ENCODE measurements around the gene DLX2. TPM values are rescaled to one million over a fixed set of nuclear protein-coding genes. Genes with fewer than 3 reads are reported as not detected.

DLX2 gene
- total RNA-seq (2022; extraction: Qiagen RNA extraction), result 0.33 to 0.97 TPM (median 0.52 TPM) in 5 replicates

DNA sequence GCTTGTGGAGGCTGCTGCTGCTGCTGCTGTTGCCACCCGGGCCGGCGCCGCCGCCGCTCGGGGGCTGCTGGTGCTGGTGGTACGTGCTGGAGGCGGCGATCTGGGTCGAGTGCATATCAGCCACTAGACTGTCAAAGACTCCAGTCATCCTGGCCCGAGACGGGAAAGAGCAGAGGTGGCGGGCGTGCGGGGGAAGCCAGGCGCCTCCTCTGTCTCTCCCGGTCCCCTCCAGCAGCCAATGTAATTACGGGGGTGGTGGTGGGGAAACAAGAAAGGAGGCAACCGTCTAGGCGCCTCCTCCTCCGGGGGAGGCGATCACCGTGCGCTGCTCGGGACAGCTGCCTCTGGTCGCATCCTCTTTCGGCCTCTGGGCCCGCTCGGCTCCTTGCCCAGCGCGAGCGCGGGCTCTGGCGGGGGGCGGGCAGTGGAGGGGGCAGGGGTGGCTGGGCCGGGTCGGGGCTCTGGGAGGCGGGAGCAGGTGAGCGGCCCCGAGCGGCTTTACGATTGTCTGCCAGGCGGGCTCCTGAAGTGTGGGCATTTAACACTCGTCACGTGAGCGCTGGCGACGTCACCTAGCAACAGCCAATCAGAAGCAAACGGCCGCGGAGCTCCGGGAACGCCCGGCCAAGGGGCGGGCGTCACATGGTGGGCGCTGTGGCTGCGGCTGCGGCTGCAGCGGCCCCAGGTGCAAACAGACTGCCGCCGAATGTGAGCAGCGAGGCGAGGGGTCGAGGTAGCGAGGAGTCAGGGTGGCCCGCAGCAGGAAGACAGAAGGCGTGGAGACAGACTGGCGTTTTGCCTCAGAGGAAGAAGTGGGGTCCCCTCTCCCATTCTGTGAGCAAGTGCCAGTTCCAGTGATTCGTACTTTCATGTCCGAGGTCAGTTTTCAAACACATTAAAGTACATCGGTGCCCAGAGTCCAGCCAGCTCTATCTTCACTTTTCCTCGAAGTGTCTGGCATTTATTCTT is at the start of gene DLX2:
Gene DLX2, minus strand, starts transcription at position 510 of the 969 bp plus-strand sequence. Its CDS starts 362 bp downstream, at position 148.

DNA sequence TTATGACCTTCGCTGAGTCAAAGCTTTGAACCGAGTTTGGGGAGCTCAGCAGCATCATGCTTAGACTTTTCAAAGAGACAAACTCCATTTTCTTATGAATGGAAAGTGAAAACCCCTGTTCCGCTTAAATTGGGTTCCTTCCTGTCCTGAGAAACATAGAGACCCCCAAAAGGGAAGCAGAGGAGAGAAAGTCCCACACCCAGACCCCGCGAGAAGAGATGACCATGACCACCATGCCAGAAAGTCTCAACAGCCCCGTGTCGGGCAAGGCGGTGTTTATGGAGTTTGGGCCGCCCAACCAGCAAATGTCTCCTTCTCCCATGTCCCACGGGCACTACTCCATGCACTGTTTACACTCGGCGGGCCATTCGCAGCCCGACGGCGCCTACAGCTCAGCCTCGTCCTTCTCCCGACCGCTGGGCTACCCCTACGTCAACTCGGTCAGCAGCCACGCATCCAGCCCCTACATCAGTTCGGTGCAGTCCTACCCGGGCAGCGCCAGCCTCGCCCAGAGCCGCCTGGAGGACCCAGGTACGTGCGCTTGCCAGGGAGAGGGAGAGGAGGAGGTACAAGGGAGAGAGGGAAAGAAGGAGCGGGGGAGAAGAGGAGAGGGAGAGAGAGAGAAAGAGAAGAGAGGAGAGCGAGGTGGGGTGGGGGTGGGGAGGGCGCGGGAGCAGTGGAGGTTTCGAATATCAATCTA is 17.1 kb downstream of the DLX2 start, which contains the start of gene DLX1:
Gene DLX1, plus strand, starts transcription at position 48 of the 700 bp plus-strand sequence. Its CDS starts 171 bp downstream, at position 219.

Other genes starting within 250 kb of the DLX2 start
- 13.5 to 15.7 TPM (median 14.0 TPM) in 5 replicates for gene SLC25A12, start 208.7 kb downstream of the DLX2 start, total RNA-seq (2022; extraction: Qiagen RNA extraction)
- 65.3 to 86.0 TPM (median 67.7 TPM) in 5 replicates for gene HAT1, start 180.4 kb downstream of the DLX2 start, total RNA-seq (2022; extraction: Qiagen RNA extraction)
- gene METAP1D, start 102.9 kb downstream of the DLX2 start, total RNA-seq (2022; extraction: Qiagen RNA extraction), result 2.3 to 3.0 TPM (median 2.7 TPM) in 5 replicates
- gene DLX1, start 17.4 kb downstream of the DLX2 start, total RNA-seq (2022; extraction: Qiagen RNA extraction), result 3.2 to 4.0 TPM (median 3.2 TPM) in 5 replicates

All from A549 treated with Mapracorat at 1 μM for 4 hours (cell line).